T-helper 1 cell treated with Interleukin-12 subunit alpha and Interleukin-12 subunit beta and Interleukin-4 antibody, amounts not matched to agents 30 ng/mL and 1 ng/mL, for 36 hours (primary cell): Measurements from ENCODE around the gene CD47. TPM values are rescaled to one million over a fixed set of nuclear protein-coding genes. Genes with fewer than 3 reads are reported as not detected.

Experiments used
- total RNA-seq: library from RNA; stranded (reverse); gene quantifications from 2 replicates; pipeline ENCODE4 v1.2.3, GENCODE V29; 2022

Gene CD47
- total RNA-seq, 1 donor from 2014 or later = 132 TPM

Other genes with a start within 250 kb of the CD47 start
- gene IFT57, start 131.4 kb upstream of the CD47 start, total RNA-seq = 15.1 and 20.6 TPM in 2 replicates
- 3.3 and 3.4 TPM in 2 replicates for gene HHLA2, start 205.5 kb upstream of the CD47 start, total RNA-seq